ENCODE data around the gene CHST9.

DNA sequence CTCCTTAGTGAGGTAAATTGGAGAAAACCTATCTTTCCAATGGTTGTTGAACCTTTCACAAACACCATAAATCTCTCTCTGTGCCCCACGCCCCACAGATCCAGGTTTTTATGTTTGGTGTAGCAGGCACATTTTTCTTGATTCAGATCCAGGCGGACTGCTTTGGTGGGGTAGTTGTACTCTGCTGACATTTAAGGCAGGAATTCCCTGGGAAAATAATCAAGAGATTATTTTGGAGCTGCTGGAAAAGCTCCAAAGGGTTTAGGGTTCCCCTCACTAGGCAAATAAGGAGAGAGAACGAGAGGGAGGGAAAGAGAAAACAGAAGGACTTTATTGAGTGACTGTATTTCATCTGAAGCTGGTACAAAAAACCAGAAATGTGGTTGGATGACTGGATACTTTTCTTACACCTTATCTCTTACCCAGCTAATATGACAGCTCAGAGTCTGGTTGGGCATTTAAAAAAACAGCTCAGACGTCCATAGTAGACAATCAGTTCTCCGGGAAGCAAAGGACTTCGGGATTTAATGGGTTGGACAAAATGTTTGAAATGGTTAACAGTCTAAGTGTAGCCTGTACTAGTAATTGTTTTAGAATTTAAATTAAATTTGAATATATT, 316.0 kb downstream of the CHST9 start:
- no peak for TF ChIP-seq POLR2AphosphoS5 (IDR thresholded peaks at IDR 0.05; ENCODE audit: low read depth)
- TF ChIP-seq ETS1 (IDR thresholded peaks at IDR 0.05): no peak
- no peak for TF ChIP-seq REST (IDR thresholded peaks at IDR 0.05; ENCODE audit: unreplicated experiment)
- TF ChIP-seq, protein P1, sequence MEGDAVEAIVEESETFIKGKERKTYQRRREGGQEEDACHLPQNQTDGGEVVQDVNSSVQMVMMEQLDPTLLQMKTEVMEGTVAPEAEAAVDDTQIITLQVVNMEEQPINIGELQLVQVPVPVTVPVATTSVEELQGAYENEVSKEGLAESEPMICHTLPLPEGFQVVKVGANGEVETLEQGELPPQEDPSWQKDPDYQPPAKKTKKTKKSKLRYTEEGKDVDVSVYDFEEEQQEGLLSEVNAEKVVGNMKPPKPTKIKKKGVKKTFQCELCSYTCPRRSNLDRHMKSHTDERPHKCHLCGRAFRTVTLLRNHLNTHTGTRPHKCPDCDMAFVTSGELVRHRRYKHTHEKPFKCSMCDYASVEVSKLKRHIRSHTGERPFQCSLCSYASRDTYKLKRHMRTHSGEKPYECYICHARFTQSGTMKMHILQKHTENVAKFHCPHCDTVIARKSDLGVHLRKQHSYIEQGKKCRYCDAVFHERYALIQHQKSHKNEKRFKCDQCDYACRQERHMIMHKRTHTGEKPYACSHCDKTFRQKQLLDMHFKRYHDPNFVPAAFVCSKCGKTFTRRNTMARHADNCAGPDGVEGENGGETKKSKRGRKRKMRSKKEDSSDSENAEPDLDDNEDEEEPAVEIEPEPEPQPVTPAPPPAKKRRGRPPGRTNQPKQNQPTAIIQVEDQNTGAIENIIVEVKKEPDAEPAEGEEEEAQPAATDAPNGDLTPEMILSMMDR (conservative IDR thresholded peaks at IDR 0.05; ENCODE audit: low read depth in 2 of 2): no peak
- no peak for TF ChIP-seq ZNF114 (CRISPR knock-in tag; IDR thresholded peaks at IDR 0.05)
